DMS 273 treated with DMSO at 0.1 percent for 48 hours (cell line): ENCODE measurements around the gene GMEB2.
"Not testable (repeated sequence)": the region's sequence is repeated elsewhere in the genome, so short reads cannot be mapped to it uniquely, and the experiment has no call there.

Source experiments
- DNase-seq: peaks from one replicate; lab custom pipeline; 2025; lab: John Stamatoyannopoulos, UW

GMEB2 gene

GRCh38 chr20:63572071-63572787 lies 54.7 kb downstream of the GMEB2 start:
- no peak for DNase-seq

GRCh38 chr20:63571087-63571478 lies 55.8 kb downstream of the GMEB2 start:
- not testable (repeated sequence) for DNase-seq

GRCh38 chr20:63570281-63571086 lies 56.4 kb downstream of the GMEB2 start:
- no peak for DNase-seq

GRCh38 chr20:63568986-63569949 lies 57.6 kb downstream of the GMEB2 start:
- DNase-seq: no peak

- DNase-seq: no peak
Observed at GRCh38 chr20:63568170-63568981, 58.5 kb downstream of the GMEB2 start.

GRCh38 chr20:63567386-63568169 lies 59.3 kb downstream of the GMEB2 start:
- DNase-seq: no peak

GRCh38 chr20:63567136-63567385 lies 59.8 kb downstream of the GMEB2 start:
- no peak for DNase-seq

GRCh38 chr20:63566395-63567135 lies 60.3 kb downstream of the GMEB2 start:
- no peak for DNase-seq

GRCh38 chr20:63565699-63566335 lies 61.1 kb downstream of the GMEB2 start:
- no peak for DNase-seq

GRCh38 chr20:63565021-63565698 lies 61.7 kb downstream of the GMEB2 start:
- DNase-seq: no peak

GRCh38 chr20:63564036-63564810 lies 62.7 kb downstream of the GMEB2 start:
- DNase-seq: no peak

- no peak for DNase-seq
Observed at GRCh38 chr20:63563225-63563935, 63.5 kb downstream of the GMEB2 start.

GRCh38 chr20:63562461-63563224 lies 64.3 kb downstream of the GMEB2 start:
- DNase-seq: no peak

GRCh38 chr20:63561624-63562396 lies 65.1 kb downstream of the GMEB2 start:
- DNase-seq: no peak

GRCh38 chr20:63560856-63561609 lies 65.9 kb downstream of the GMEB2 start:
- no peak for DNase-seq
